ENCODE results near the gene FLT3LG.
A peak's percentile ranks its signal among the peaks of the same experiment; 100 is the strongest.

Gene FLT3LG

DNA sequence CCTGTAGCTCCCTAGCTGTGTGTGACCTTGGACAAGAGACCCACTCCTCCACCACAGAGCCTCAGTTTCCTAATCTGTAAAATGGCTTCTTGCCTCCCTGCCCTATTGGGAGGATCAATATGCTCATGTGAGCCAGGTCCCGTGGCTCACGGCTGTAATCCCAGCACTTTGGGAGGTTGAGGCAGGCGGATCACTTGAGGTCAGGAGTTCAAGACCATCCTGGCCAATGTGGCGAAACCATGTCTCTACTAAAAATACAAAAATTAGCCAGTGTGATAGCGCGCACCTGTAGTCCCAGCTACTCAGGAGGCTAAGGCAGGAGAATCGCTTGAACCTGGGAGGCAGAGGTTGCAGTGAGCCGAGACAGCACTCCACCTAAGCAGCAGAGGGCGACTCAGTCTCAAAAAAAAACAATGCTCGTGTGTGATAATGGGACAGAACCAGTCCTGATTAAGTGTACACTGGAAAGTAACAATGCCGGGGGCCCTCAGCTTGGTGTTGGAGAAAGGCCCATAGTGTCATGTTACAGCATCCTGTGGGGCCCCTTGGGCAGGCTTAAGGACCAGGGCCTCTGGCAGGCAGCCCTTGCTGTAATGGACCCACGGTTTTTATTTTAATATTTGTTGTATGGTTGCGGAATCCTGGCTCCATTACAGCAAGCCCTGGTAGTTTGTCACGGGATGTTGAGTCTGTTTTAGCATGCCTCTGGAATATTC lies 29.0 kb downstream of the FLT3LG start:
- TF ChIP-seq JUND (IDR thresholded peaks at IDR 0.05; ENCODE audit: low read depth): no peak
- in situ Hi-C loops (cut with HindIII; ENCODE audit: low pct_unique_long_range_greater_than_20kb, low sequenced_read_pairs): no loop called here
- peak; percentile 30 to 82 for DNase-seq (ENCODE audit: low read depth in 1 of 2, low spot score in 1 of 2)

- DNase-seq (ENCODE audit: low read depth in 1 of 2, low spot score in 1 of 2): no peak
- no peak for TF ChIP-seq JUND (IDR thresholded peaks at IDR 0.05; ENCODE audit: low read depth)
- in situ Hi-C loops (cut with HindIII; ENCODE audit: low pct_unique_long_range_greater_than_20kb, low sequenced_read_pairs): no loop called here
Observed at GRCh38 chr19:49503582-49503962, 29.6 kb downstream of the FLT3LG start.

GRCh38 chr19:49506575-49507105 lies 32.6 kb downstream of the FLT3LG start:
- TF ChIP-seq JUND (IDR thresholded peaks at IDR 0.05; ENCODE audit: low read depth): no peak
- in situ Hi-C loops (cut with HindIII; ENCODE audit: low pct_unique_long_range_greater_than_20kb, low sequenced_read_pairs): no loop called here
- DNase-seq (ENCODE audit: low read depth in 1 of 2, low spot score in 1 of 2): peak; percentile 33 to 76

DNA sequence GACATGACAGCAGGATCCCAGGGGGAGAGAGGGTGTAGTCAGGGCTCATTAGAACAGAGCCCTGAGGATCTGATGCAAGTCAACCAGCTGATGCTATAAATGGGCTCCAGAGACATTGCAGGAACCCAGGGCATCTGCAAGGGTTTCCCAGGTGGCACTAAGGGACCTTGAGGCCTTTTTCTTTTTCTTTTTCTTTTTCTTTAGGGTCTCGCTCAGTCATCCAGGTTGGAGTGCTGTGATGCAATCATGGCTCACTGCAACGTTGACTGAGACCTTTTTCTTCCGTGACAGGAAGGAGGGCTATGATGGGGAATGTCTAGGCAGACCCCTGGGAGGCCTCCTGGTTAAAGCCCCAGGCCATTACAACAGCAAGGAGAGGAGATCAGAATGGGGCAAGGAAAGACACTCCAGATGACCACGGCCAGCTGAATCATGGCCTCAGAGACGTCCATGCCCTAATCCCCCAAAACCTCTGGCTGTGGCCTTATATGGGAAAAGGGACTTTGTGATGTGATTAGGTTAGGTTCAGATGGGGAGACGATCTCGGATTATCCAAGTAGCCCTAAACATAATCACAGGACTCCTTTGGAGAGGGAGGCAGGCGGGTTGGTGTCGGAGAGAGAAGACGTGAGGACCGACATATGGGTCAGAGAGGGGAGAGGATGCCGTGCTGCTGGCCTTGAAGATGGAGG lies 33.9 kb downstream of the FLT3LG start:
- in situ Hi-C loops (cut with HindIII; ENCODE audit: low pct_unique_long_range_greater_than_20kb, low sequenced_read_pairs): no loop called here
- no peak for TF ChIP-seq JUND (IDR thresholded peaks at IDR 0.05; ENCODE audit: low read depth)
- DNase-seq (ENCODE audit: low read depth in 1 of 2, low spot score in 1 of 2): no peak

GRCh38 chr19:49512970-49513745 lies 39.1 kb downstream of the FLT3LG start:
- peak; percentile 27 to 42 for DNase-seq (ENCODE audit: low read depth in 1 of 2, low spot score in 1 of 2)
- in situ Hi-C loops (cut with HindIII; ENCODE audit: low pct_unique_long_range_greater_than_20kb, low sequenced_read_pairs): no loop called here
- no peak for TF ChIP-seq JUND (IDR thresholded peaks at IDR 0.05; ENCODE audit: low read depth)

- no peak for DNase-seq (ENCODE audit: low read depth in 1 of 2, low spot score in 1 of 2)
- in situ Hi-C loops (cut with HindIII; ENCODE audit: low pct_unique_long_range_greater_than_20kb, low sequenced_read_pairs): no loop called here
- TF ChIP-seq JUND (IDR thresholded peaks at IDR 0.05; ENCODE audit: low read depth): no peak
Observed at GRCh38 chr19:49513746-49514118, 39.7 kb downstream of the FLT3LG start.

- TF ChIP-seq JUND (IDR thresholded peaks at IDR 0.05; ENCODE audit: low read depth): no peak
- in situ Hi-C loops (cut with HindIII; ENCODE audit: low pct_unique_long_range_greater_than_20kb, low sequenced_read_pairs): no loop called here
- DNase-seq (ENCODE audit: low read depth in 1 of 2, low spot score in 1 of 2): no peak
Observed at GRCh38 chr19:49514151-49514550, 40.1 kb downstream of the FLT3LG start.

GRCh38 chr19:49515767-49516166 lies 41.8 kb downstream of the FLT3LG start:
- in situ Hi-C loops (cut with HindIII; ENCODE audit: low pct_unique_long_range_greater_than_20kb, low sequenced_read_pairs): no loop called here
- TF ChIP-seq JUND (IDR thresholded peaks at IDR 0.05; ENCODE audit: low read depth): no peak
- no peak for DNase-seq (ENCODE audit: low read depth in 1 of 2, low spot score in 1 of 2)

DNA sequence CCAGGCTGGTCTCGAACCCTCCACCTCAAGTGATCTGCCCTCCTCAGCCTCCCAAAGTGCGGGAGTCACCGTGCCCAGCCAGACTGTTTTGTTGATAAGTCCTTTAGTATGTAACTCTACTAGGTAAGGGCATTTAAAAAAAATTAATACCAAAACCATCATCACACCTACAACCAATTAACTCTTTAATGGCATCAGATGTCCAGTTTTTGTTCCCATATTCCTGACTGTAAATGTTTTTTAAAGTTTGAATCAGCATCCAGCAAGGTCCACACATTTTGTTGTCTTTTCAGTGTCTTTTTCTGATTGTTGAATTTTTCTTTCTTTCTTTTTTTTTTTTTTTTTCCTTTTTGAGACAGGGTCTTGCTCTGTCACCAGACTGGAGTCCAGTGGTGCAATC lies 44.0 kb downstream of the FLT3LG start:
- no peak for DNase-seq (ENCODE audit: low read depth in 1 of 2, low spot score in 1 of 2)
- in situ Hi-C loops (cut with HindIII; ENCODE audit: low pct_unique_long_range_greater_than_20kb, low sequenced_read_pairs): no loop called here
- no peak for TF ChIP-seq JUND (IDR thresholded peaks at IDR 0.05; ENCODE audit: low read depth)

DNA sequence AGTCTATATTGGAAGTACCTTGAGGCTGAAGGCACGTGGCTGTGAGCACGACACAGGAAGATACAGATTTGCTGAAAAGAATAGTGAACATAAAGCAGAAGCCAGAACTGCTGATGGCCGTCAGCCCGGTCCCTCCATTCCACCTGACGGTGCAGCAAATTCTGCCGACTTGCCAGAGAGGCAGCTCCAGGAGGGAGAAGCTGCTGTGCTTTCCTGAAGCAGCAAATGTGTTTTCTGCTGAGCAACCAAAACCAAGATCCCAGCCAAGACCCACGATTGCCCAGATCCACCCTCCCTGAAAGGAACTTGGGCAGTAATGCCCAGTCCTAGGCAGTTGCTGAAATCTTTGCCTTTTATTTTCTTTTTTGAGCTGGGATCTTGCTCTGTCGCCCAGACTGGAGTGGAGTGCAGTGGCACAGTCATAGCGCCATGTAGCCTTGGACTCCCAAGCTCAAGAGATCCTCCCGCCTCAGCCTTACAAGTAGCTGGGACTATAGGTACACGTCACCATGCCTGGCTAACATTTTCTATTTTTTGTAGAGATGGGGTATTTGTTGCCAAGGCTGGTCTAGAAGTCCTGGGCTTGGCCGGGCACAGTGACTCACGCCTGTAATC lies 46.8 kb downstream of the FLT3LG start:
- no peak for DNase-seq (ENCODE audit: low read depth in 1 of 2, low spot score in 1 of 2)
- no peak for TF ChIP-seq JUND (IDR thresholded peaks at IDR 0.05; ENCODE audit: low read depth)
- in situ Hi-C loops (cut with HindIII; ENCODE audit: low pct_unique_long_range_greater_than_20kb, low sequenced_read_pairs): no loop called here

GRCh38 chr19:49524812-49525455 lies 50.9 kb downstream of the FLT3LG start:
- in situ Hi-C loops (cut with HindIII; ENCODE audit: low pct_unique_long_range_greater_than_20kb, low sequenced_read_pairs): no loop called here
- no peak for DNase-seq (ENCODE audit: low read depth in 1 of 2, low spot score in 1 of 2)
- no peak for TF ChIP-seq JUND (IDR thresholded peaks at IDR 0.05; ENCODE audit: low read depth)

DNA sequence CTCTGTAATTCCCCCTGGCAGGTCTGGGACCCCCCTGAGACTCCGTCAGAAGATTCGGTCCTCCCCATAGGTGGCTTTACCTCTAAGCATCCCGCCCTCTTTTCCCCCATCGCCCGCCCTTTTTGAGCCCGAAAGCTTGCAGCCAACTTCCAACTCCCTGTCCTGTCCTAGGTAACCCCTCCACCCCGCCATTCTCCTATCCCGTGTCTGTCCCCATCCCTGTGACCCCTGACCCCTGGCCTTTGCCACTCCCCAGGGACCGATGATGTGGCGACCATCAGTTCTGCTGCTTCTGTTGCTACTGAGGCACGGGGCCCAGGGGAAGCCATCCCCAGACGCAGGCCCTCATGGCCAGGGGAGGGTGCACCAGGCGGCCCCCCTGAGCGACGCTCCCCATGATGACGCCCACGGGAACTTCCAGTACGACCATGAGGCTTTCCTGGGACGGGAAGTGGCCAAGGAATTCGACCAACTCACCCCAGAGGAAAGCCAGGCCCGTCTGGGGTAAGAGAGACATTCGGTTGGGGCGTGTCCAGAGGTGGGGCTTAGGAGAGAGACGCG lies 54.3 kb downstream of the FLT3LG start:
- no peak for TF ChIP-seq JUND (IDR thresholded peaks at IDR 0.05; ENCODE audit: low read depth)
- DNase-seq (ENCODE audit: low read depth in 1 of 2, low spot score in 1 of 2): no peak
- in situ Hi-C loops (cut with HindIII; ENCODE audit: low pct_unique_long_range_greater_than_20kb, low sequenced_read_pairs): no loop called here

All from T47D (cell line).